ENCODE results near the gene MATR3.
A peak's percentile ranks its signal among the peaks of the same experiment; 100 is the strongest.
"Not testable (repeated sequence)": the region's sequence is repeated elsewhere in the genome, so short reads cannot be mapped to it uniquely, and the experiment has no call there.

Gene MATR3

GRCh38 chr5:139301808-139302499, 8.4 kb downstream of the MATR3 start:
- no peak for DNase-seq

GRCh38 chr5:139304391-139305324, 11.1 kb downstream of the MATR3 start:
- no peak for DNase-seq

GRCh38 chr5:139306197-139306596, 12.7 kb downstream of the MATR3 start:
- DNase-seq, result no peak

GRCh38 chr5:139306628-139307379, 13.3 kb downstream of the MATR3 start:
- DNase-seq, result no peak

- no peak for DNase-seq
These were observed 15.3 kb downstream of the MATR3 start for GRCh38 chr5:139308797-139309196.

GRCh38 chr5:139310715-139311186, 17.2 kb downstream of the MATR3 start:
- not testable (repeated sequence) for DNase-seq

GRCh38 chr5:139312075-139312474, 18.5 kb downstream of the MATR3 start:
- no peak for DNase-seq

GRCh38 chr5:139314276-139314675, 20.7 kb downstream of the MATR3 start:
- DNase-seq, result no peak

- no peak for DNase-seq
These were observed 21.6 kb downstream of the MATR3 start for GRCh38 chr5:139315056-139315615.

GRCh38 chr5:139335811-139336210, 42.3 kb downstream of the MATR3 start:
- DNase-seq, result no peak

- no peak for DNase-seq
These were observed 46.5 kb downstream of the MATR3 start for GRCh38 chr5:139340051-139340450.

- no peak for DNase-seq
These were observed 47.7 kb downstream of the MATR3 start for GRCh38 chr5:139341187-139341688.

- DNase-seq, result peak; percentile 88
These were observed 48.3 kb downstream of the MATR3 start, which contains the start of gene PAIP2 for GRCh38 chr5:139341689-139342422. Gene PAIP2 (plus strand): TSS chr5:139341854. CDS start chr5:139363785, 21,931 bp downstream.

GRCh38 chr5:139342423-139342723, 48.8 kb downstream of the MATR3 start:
- DNase-seq, result no peak

- no peak for DNase-seq
These were observed 49.9 kb downstream of the MATR3 start for GRCh38 chr5:139343476-139343875.

- no peak for DNase-seq
These were observed 50.6 kb downstream of the MATR3 start for GRCh38 chr5:139344177-139344576.

- not testable (repeated sequence) for DNase-seq
These were observed 51.9 kb downstream of the MATR3 start for GRCh38 chr5:139345442-139345841.

- DNase-seq, result not testable (repeated sequence)
These were observed 54.3 kb downstream of the MATR3 start for GRCh38 chr5:139347863-139348262.

GRCh38 chr5:139354186-139354585, 60.6 kb downstream of the MATR3 start:
- no peak for DNase-seq

GRCh38 chr5:139355900-139356299, 62.4 kb downstream of the MATR3 start:
- DNase-seq, result not testable (repeated sequence)

- no peak for DNase-seq
These were observed 64.5 kb downstream of the MATR3 start for GRCh38 chr5:139358064-139358463.

GRCh38 chr5:139360384-139360783, 66.8 kb downstream of the MATR3 start:
- DNase-seq, result no peak

All from NCI-H2029 treated with DMSO at 0.1 percent for 48 hours (cell line).